ENCODE results near the gene CCNJL. TPM values are rescaled to one million over a fixed set of nuclear protein-coding genes. Genes with fewer than 3 reads are reported as not detected.

CCNJL gene
- total and polyA plus RNA-seq, 2 of the 8 experiments (the other 6 are each of a cell fraction or from before 2014, with no cell fraction given) = 34.6 to 44.7 TPM

DNA sequence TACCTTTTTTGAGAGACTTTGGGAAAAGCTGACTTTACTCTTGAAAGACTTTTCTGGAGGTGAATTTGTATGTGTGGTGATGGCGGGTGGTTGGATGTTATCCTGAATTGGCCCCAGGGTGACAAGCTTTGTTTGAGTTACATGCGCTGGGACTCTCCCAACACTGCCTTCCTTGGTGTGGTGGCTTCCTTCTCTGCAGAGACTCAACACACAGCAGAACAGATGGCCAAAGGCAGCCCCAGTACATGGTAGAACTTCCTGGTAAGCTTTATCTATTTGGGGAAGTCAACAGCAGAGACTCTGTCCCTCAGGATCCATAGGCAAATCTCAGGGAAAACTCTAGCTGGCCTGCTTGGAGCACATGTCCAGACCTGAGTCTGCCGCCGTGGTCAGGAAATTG lies 39.9 kb upstream of the CCNJL start:
- DNase-seq (ENCODE audit: low read depth in 1 of 2, low spot score in 2 of 2) (no peak), FAIRE-seq (no peak)
- Histone ChIP-seq H3K4me2 (ENCODE audit: insufficient read depth in 1 of 2, low read depth in 2 of 2, low read length in 2 of 2) (no peak overlapping the region), H3K23ac (ENCODE audit: insufficient read length) (no peak overlapping the region), H3K36me3 (ENCODE audit: control insufficient read depth in 2 of 4, insufficient read depth in 4 of 4, low read length in 3 of 4) (no peaks in the 10 kb centered on the region), H2BK12ac (ENCODE audit: low read depth, low read length) (no peak overlapping the region), H3K9ac (replicated peaks in 1 of 4; ENCODE audit: extremely low read depth in 1 of 4, low read depth in 3 of 4, low read length in 3 of 4) (no peak overlapping the region), H3K4me1 (replicated peaks in 1 of 4; ENCODE audit: control insufficient read depth in 3 of 4, insufficient read depth in 4 of 4, low read length in 3 of 4) (no peaks in the 10 kb centered on the region; a peak in 2 of 7 replicates), H2BK15ac (ENCODE audit: low read length) (no peak overlapping the region), H3K56ac (replicated peaks; ENCODE audit: insufficient read length, low read depth, low read length) (no peak overlapping the region), H4K91ac (replicated peaks; ENCODE audit: insufficient read length, low read length) (no peak overlapping the region), H2BK5ac (ENCODE audit: low read depth, low read length) (no peak overlapping the region), H3K18ac (ENCODE audit: extremely low read depth, low read length) (no peak overlapping the region), H3K79me1 (ENCODE audit: low read depth, low read length) (no peaks in the 10 kb centered on the region), H4K20me1 (replicated peaks in 1 of 2; ENCODE audit: control insufficient read depth in 1 of 2, insufficient read depth in 2 of 2, low read length in 2 of 2) (no peaks in the 10 kb centered on the region), H3K9me3 (ENCODE audit: insufficient read depth in 2 of 2, low read depth in 1 of 2, low read length in 1 of 2) (no peaks in the 10 kb centered on the region), H3K4ac (replicated peaks; ENCODE audit: insufficient read length, low read depth, low read length) (no peak overlapping the region), H2AFZ (ENCODE audit: low read length) (no peak overlapping the region), H3K79me2 (ENCODE audit: control insufficient read depth in 1 of 2, insufficient read depth in 2 of 2, low read length in 2 of 2) (no peaks in the 10 kb centered on the region), H2BK20ac (ENCODE audit: low read length) (no peak overlapping the region), H3K27me3 (replicated peaks in 1 of 4; ENCODE audit: control insufficient read depth in 3 of 4, extremely low read depth in 1 of 4, insufficient read depth in 3 of 4, low read length in 3 of 4) (no peaks in the 10 kb centered on the region; a peak in 1 of 7 replicates), H4K5ac (ENCODE audit: insufficient read length, low read depth, low read length) (no peak overlapping the region), H2AK5ac (ENCODE audit: low read depth, low read length) (no peak overlapping the region), H3K23me2 (ENCODE audit: low read depth, low read length) (no peaks in the 10 kb centered on the region), H3K4me3 (ENCODE audit: extremely low read depth in 1 of 4, insufficient read depth in 2 of 4, low read depth in 3 of 4, low read length in 4 of 4) (no peak overlapping the region), H3K27ac (ENCODE audit: low read depth, low read length) (no peak overlapping the region), H2BK120ac (replicated peaks; ENCODE audit: low read depth, low read length) (no peak overlapping the region), H4K8ac (ENCODE audit: extremely low read depth, insufficient read depth, low read length) (no peak overlapping the region), H3K14ac (ENCODE audit: insufficient read length) (no peak overlapping the region)
- ChIA-PET POLR2A (ENCODE audit: partially characterized antibody) (interaction anchor here (1.1 to 1.3 kb wide), 2 partner anchors 14 to 343 kb away, joined by 3 read pairs; partner anchors contain the start of gene TTC1), CTCF (ENCODE audit: partially characterized antibody) (interaction anchor here (0.9 to 12.9 kb wide), 7 partner anchors 9 to 332 kb away, joined by 3 to 231 read pairs (median 5); no protein-coding TSS in a partner anchor)
- WGBS, 2 experiments (ENCODE audit: extremely low coverage in 1 of 2, insufficient coverage in 1 of 2, insufficient read length in 1 of 2, insufficient replicate concordance in 2 of 2, low coverage in 1 of 2, low lambda C conversion rate in 2 of 2, missing lambda C conversion rate in 1 of 2) = 84% methylated on average over 4 of the region's 4 CpGs; no CpG with 5 or more reads in 1 of the 2 experiments
- TF ChIP-seq PHF8 (conservative IDR thresholded peaks at IDR 0.05; ENCODE audit: low read depth, low read length) (no peak), SUZ12 (IDR thresholded peaks at IDR 0.05; ENCODE audit: low read length) (no peak), SRF (IDR thresholded peaks at IDR 0.05; ENCODE audit: low read depth, low read length) (no peak), ASH2L (IDR thresholded peaks at IDR 0.05; ENCODE audit: low read length) (no peak), JUND (IDR thresholded peaks at IDR 0.05; ENCODE audit: low read length) (no peak), POU5F1 (IDR thresholded peaks at IDR 0.05; ENCODE audit: low read depth, low read length) (no peak), RAD21 (IDR thresholded peaks at IDR 0.05 in 1 of 2, conservative IDR thresholded peaks at IDR 0.05 in 1 of 2; ENCODE audit: low read depth in 2 of 2, low read length in 2 of 2) (no peak), YY1 (IDR thresholded peaks at IDR 0.05; ENCODE audit: low read depth, low read length) (no peak), CHD2 (IDR thresholded peaks at IDR 0.05; ENCODE audit: low read length) (no peak), BCL11A (IDR thresholded peaks at IDR 0.05; ENCODE audit: low read depth in 2 of 2, low read length in 2 of 2) (no peak), POLR2AphosphoS5 (IDR thresholded peaks at IDR 0.05; ENCODE audit: low read depth, low read length) (no peak), CBX5 (IDR thresholded peaks at IDR 0.05; ENCODE audit: low read depth, low read length) (no peak), USF2 (IDR thresholded peaks at IDR 0.05; ENCODE audit: low read length) (no peak)

Measured in H1 (cell line).